DOHH2 (cell line): ENCODE measurements around the gene PEA15.

Experiments
- H3F3A ChIP-seq: fragments of 200-600 bp; sonication (generic), shearing (Covaris generic); 2 replicates; pipeline ENCODE4 v1.6.0; 2016; ENCODE audit warnings: antibody characterized with exemption, mild to moderate bottlenecking; ENCODE audit not compliant: control insufficient read depth, insufficient read depth
- H3K27ac ChIP-seq: fragments of 200-600 bp; sonication (generic); 2 replicates; pipeline ENCODE4 v1.5.1; 2014; ENCODE audit warnings: low read depth, mild to moderate bottlenecking, low read length, moderate library complexity
- H3K27me3 ChIP-seq: fragments of 200-600 bp; sonication (generic); 2 replicates; pipeline ENCODE4 v1.6.1; 2014; ENCODE audit warnings: mild to moderate bottlenecking, low read length, mixed read lengths; ENCODE audit not compliant: control insufficient read depth
- H3K36me3 ChIP-seq: fragments of 200-600 bp; sonication (generic); 2 replicates; pipeline ENCODE4 v1.6.1; 2014; ENCODE audit warnings: mild to moderate bottlenecking, low read length, moderate library complexity, mixed read lengths; ENCODE audit not compliant: control insufficient read depth
- H3K4me1 ChIP-seq: fragments of 200-600 bp; sonication (generic); 2 replicates; pipeline ENCODE4 v1.6.1; 2014; ENCODE audit warnings: mild to moderate bottlenecking, low read length, mixed read lengths; ENCODE audit not compliant: control insufficient read depth
- H3K4me2 ChIP-seq: fragments of 200-600 bp; sonication (generic); 2 replicates; pipeline ENCODE4 v1.6.0; 2014; ENCODE audit warnings: mild to moderate bottlenecking, low read length, moderate library complexity
- H3K4me3 ChIP-seq: fragments of 200-600 bp; sonication (generic); 2 replicates; pipeline ENCODE4 v1.5.1; 2014; ENCODE audit warnings: mild to moderate bottlenecking, low read length, mixed read lengths
- H3K79me2 ChIP-seq: fragments of 200-600 bp; sonication (generic); 2 replicates; pipeline ENCODE4 v1.6.1; 2014; ENCODE audit warnings: mild to moderate bottlenecking, low read length, mixed read lengths; ENCODE audit not compliant: control insufficient read depth
- H3K9me2 ChIP-seq: fragments of 200-600 bp; sonication (generic); replicated peaks from 2 replicates; pipeline ENCODE4 v1.6.1; 2014; ENCODE audit warnings: mild to moderate bottlenecking, low read length, mixed read lengths; ENCODE audit not compliant: control insufficient read depth
- H3K9me3 ChIP-seq: fragments of 200-600 bp; sonication (generic); 2 replicates; pipeline ENCODE4 v1.6.1; 2014; ENCODE audit warnings: antibody characterized with exemption, low read length, mixed read lengths; ENCODE audit not compliant: control insufficient read depth, insufficient read depth
- H4K20me1 ChIP-seq: fragments of 200-600 bp; sonication (generic); 2 replicates; pipeline ENCODE4 v1.6.0; 2014; ENCODE audit warnings: low read depth, mild to moderate bottlenecking, antibody characterized with exemption, low read length, moderate library complexity; ENCODE audit not compliant: control insufficient read depth, insufficient read depth
- EZH2phosphoT487 ChIP-seq: fragments of 200-600 bp; sonication (generic); IDR thresholded peaks from 2 replicates; pipeline ENCODE4 v1.6.1; 2017; ENCODE audit warnings: borderline replicate concordance, mild to moderate bottlenecking, antibody characterized with exemption, low read length, moderate library complexity, mixed read lengths
- TF ChIP-seq, protein P1 (sequence below): fragments of 200-600 bp; sonication (generic); IDR thresholded peaks from one replicate; pipeline ENCODE4 v1.5.1; 2014; ENCODE audit warnings: antibody characterized with exemption, mild to moderate bottlenecking, low read depth, low read length; ENCODE audit not compliant: poor library complexity, severe bottlenecking

PEA15 gene

DNA sequence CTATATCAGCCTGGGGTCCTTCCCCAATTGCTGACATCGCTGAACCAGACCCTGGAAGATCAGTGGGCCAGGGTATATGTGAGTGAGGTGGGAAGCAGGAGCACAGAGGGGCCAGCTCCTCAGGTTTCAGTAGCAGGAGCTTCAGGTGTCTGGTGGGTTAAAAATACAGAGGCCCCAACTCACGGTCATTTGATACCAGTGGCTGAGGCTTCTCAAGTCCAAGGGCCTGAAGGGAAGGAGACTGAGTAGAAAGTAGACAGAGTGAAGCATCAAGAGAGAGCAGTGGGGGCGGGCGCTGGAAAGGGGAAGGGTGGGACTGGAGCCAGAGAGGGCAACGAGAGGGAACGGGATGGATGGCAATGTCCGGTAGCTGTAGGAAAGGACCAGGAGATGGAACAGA, 16.8 kb upstream of the PEA15 start:
- Histone ChIP-seq H3K27ac (no peak overlapping the region), H3K79me2 (no peaks in the 10 kb centered on the region), H3K4me3 (no peak overlapping the region), H3K9me2 (no peaks in the 10 kb centered on the region), H3K4me1 (peaks cover 3% of the 10 kb centered on the region), H3K27me3 (no peaks in the 10 kb centered on the region; the same call in 1 of the 2 replicates), H3K4me2 (no peak overlapping the region), H4K20me1 (no peaks in the 10 kb centered on the region), H3K36me3 (no peaks in the 10 kb centered on the region), H3F3A (no peaks in the 10 kb centered on the region), H3K9me3 (no peaks in the 10 kb centered on the region)
- TF ChIP-seq, protein P1, sequence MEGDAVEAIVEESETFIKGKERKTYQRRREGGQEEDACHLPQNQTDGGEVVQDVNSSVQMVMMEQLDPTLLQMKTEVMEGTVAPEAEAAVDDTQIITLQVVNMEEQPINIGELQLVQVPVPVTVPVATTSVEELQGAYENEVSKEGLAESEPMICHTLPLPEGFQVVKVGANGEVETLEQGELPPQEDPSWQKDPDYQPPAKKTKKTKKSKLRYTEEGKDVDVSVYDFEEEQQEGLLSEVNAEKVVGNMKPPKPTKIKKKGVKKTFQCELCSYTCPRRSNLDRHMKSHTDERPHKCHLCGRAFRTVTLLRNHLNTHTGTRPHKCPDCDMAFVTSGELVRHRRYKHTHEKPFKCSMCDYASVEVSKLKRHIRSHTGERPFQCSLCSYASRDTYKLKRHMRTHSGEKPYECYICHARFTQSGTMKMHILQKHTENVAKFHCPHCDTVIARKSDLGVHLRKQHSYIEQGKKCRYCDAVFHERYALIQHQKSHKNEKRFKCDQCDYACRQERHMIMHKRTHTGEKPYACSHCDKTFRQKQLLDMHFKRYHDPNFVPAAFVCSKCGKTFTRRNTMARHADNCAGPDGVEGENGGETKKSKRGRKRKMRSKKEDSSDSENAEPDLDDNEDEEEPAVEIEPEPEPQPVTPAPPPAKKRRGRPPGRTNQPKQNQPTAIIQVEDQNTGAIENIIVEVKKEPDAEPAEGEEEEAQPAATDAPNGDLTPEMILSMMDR, result no peak
- no peak for TF ChIP-seq EZH2phosphoT487

DNA sequence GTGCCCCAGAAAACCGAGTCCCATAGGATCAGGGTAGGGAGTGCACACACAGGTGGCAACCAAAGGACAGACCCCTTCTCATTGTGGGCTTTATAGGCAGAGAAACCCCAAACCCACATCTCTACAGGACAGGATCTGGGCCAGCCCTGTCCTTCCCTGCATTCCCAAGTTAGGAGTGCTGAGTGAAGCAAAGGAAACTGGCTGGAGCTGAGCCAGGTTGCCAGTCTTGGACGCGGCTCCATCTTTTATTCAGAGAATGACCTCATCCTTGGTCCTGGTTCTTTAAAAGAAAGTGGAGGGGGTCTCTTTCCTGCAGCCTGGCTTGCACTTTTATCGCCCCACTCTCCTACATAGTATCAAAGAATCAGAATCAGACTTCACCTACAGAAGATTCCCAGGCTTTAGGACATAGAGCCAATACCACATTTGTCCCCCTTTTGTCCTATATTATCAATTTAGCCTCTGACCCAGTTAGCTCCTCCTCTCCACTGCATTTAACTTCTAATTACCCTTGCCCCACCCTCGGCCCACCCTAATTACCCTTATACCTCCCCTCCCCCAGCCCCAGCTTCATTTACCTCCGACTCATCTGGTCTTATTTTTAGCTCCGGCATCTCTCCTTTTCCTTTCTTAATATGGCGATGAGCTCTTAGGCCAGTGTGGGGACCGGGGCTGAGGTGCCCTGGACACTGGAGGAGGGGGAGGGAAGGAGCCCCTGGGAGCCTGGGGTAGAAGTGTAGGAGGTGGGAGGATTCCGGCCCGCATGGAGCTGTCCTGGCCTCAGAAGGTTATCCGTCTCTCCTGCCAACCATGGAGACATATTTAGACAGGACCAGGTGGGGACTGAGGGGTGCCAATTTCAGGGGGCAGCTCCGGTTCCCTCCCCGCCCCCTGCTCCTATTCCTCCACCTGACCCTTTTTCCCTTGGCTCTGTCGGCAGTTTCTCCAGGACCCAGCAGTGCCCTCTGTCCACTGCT, 15.2 kb upstream of the PEA15 start, which contains the start of gene CASQ1:
Gene CASQ1, plus strand, starts transcription at position 927 of the 977 bp plus-strand sequence. CDS start 177 bp downstream, outside the sequence.
- H3K4me1 ChIP-seq, result peaks cover 5% of the 10 kb centered on the region
- H3K9me2 ChIP-seq, result no peaks in the 10 kb centered on the region
- no peaks in the 10 kb centered on the region for H3K36me3 ChIP-seq
- H3K79me2 ChIP-seq, result no peaks in the 10 kb centered on the region
- no peaks in the 10 kb centered on the region for H3K9me3 ChIP-seq
- H3K4me3 ChIP-seq, result no peak within 1 kb of the TSS
- H3K4me2 ChIP-seq, result no peak within 1 kb of the TSS
- TF ChIP-seq, protein P1, result no peak
- no peak for TF ChIP-seq EZH2phosphoT487
- H4K20me1 ChIP-seq, result no peaks in the 10 kb centered on the region
- no peaks in the 10 kb centered on the region for H3F3A ChIP-seq
- no peaks in the 10 kb centered on the region; the same call in 1 of the 2 replicates for H3K27me3 ChIP-seq
- no peak within 1 kb of the TSS for H3K27ac ChIP-seq

DNA sequence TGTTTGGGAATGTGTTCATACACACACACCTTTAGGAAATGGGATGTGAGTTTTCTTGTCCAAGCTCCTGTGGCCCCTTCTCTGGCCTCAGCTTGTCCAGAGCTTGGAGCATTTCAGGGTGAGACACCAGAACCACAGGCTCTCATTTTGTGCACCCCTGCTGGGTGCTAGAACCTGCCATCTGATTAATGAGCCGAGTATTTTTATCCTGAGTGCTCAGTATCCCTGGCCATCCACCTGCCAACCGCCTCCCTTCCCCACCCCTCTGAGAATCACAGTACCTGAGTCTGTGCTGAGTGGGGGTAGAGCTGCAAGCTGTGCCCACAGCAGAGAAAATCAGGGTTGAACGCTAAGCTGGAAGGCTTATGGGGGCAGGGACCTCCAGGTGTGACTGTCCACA, 13.4 kb upstream of the PEA15 start:
- TF ChIP-seq EZH2phosphoT487, result no peak
- TF ChIP-seq, protein P1, result no peak
- Histone ChIP-seq H3K4me3 (no peak overlapping the region), H3F3A (no peaks in the 10 kb centered on the region), H3K4me1 (peaks cover 5% of the 10 kb centered on the region), H3K9me3 (no peaks in the 10 kb centered on the region), H3K9me2 (no peaks in the 10 kb centered on the region), H3K36me3 (no peaks in the 10 kb centered on the region), H3K79me2 (no peaks in the 10 kb centered on the region), H3K27me3 (no peaks in the 10 kb centered on the region; the same call in 1 of the 2 replicates), H3K27ac (no peak overlapping the region), H4K20me1 (no peaks in the 10 kb centered on the region), H3K4me2 (no peak overlapping the region)
